CD4-positive, alpha-beta memory T cell (primary cell): ENCODE measurements around the gene VRTN. TPM values are rescaled to one million over a fixed set of nuclear protein-coding genes. Genes with fewer than 3 reads are reported as not detected.

Experiments used
- CTCF ChIA-PET: fragments of 350-600 bp; sonication (Branson Sonifier 250); formaldehyde crosslinking; loops from one replicate; lab custom pipeline; 2021; ENCODE audit warnings: inconsistent platforms; ENCODE audit not compliant: partially characterized antibody; lab: Charles Lee
- POLR2A ChIA-PET: fragments of 350-600 bp; sonication (Branson Sonifier 250); formaldehyde crosslinking; loops from one replicate; lab custom pipeline; 2021; ENCODE audit not compliant: partially characterized antibody; lab: Charles Lee
- DNase-seq, 5 donors: peaks; one replicate each; pipeline versions ENCODE4 v3.0.0 to v3.0.0-alpha.2; 2020 to 2022; ENCODE audit warnings: mixed read lengths in 1 of 5
- H3K27ac ChIP-seq: one replicate; pipeline ENCODE4 v1.7.0; 2013; ENCODE audit warnings: low read depth, low read length
- H3K27me3 ChIP-seq: 2 replicates; pipeline ENCODE4 v1.7.0; 2013; ENCODE audit warnings: mild to moderate bottlenecking, low read length, moderate library complexity; ENCODE audit not compliant: insufficient read depth
- H3K36me3 ChIP-seq: 2 replicates; pipeline ENCODE4 v1.7.0; 2013; ENCODE audit warnings: mild to moderate bottlenecking, low read length, moderate library complexity; ENCODE audit not compliant: insufficient read depth
- H3K4me1 ChIP-seq: 2 replicates; pipeline ENCODE4 v1.7.0; 2013; ENCODE audit warnings: mild to moderate bottlenecking, low read length, moderate library complexity; ENCODE audit not compliant: insufficient read depth
- H3K4me3 ChIP-seq, 2 donors: one replicate each; pipeline ENCODE4 v1.7.0; 2013; ENCODE audit warnings: low read length in 2 of 2, mild to moderate bottlenecking in 1 of 2
- H3K9me3 ChIP-seq, 2 donors: one replicate each; pipeline ENCODE4 v1.7.0; 2013; ENCODE audit warnings: low read length in 2 of 2, control low read depth in 1 of 2; ENCODE audit not compliant: control insufficient read depth in 1 of 2
- H3K27ac Mint-ChIP-seq, 7 donors: one replicate each; pipeline ENCODE4 v1.8.0; 2020 to 2021; ENCODE audit warnings: mixed read lengths in 7 of 7, mild to moderate bottlenecking in 6 of 7, inconsistent platforms in 3 of 7, moderate library complexity in 3 of 7
- H3K27me3 Mint-ChIP-seq, 2 donors: one replicate each; pipeline ENCODE4 v1.8.0; 2020 to 2021; ENCODE audit warnings: mixed read lengths in 2 of 2
- H3K36me3 Mint-ChIP-seq, 2 donors: one replicate each; pipeline ENCODE4 v1.8.0; 2020 to 2021; ENCODE audit warnings: mixed read lengths in 2 of 2, inconsistent platforms in 1 of 2, mild to moderate bottlenecking in 1 of 2
- H3K4me1 Mint-ChIP-seq, 4 donors: one replicate each; pipeline ENCODE4 v1.8.0; 2020 to 2021; ENCODE audit warnings: mixed read lengths in 4 of 4, mild to moderate bottlenecking in 1 of 4
- H3K4me3 Mint-ChIP-seq, 8 donors: one replicate each; pipeline ENCODE4 v1.8.0; 2020 to 2021; ENCODE audit warnings: mixed read lengths in 8 of 8, mild to moderate bottlenecking in 7 of 8, moderate library complexity in 6 of 8, inconsistent platforms in 3 of 8
- H3K9me3 Mint-ChIP-seq, 8 donors: one replicate each; pipeline ENCODE4 v1.8.0; 2020 to 2021; ENCODE audit warnings: mixed read lengths in 8 of 8, mild to moderate bottlenecking in 5 of 8, inconsistent platforms in 3 of 8, moderate library complexity in 1 of 8
- intact Hi-C: fragments of 100-400 bp; cut with micrococcal nuclease; formaldehyde crosslinking; loops from one replicate; pipeline ENCODE4 v1.15.1; 2023
- polyA plus RNA-seq, 2 donors: library from polyadenylated mRNA; unstranded; fragments of 300-500 nt; fragmentation: Illumina TruSeq; gene quantifications; one replicate each; pipeline ENCODE4 v1.2.3, GENCODE V29; 2021
- total RNA-seq, 2 experiments: library from RNA; stranded (reverse); gene quantifications; one replicate each; pipeline ENCODE4 v1.2.3, GENCODE V29; 2021

VRTN gene
- total and polyA plus RNA-seq, 4 experiments from 2014 or later = not detected

GRCh38 chr14:74400031-74400685 is 51.9 kb downstream of the VRTN start:
- H3K27ac Mint-ChIP-seq = peak overlapping the region in 2 of 7 donors; percentile 32 to 42
- H3K4me1 ChIP-seq = peaks cover 26% of the 10 kb centered on the region
- no peaks in the 10 kb centered on the region for H3K36me3 ChIP-seq
- peaks cover 3 to 4% of the 10 kb centered on the region in 2 donors for H3K27me3 Mint-ChIP-seq
- H3K27me3 ChIP-seq = no peaks in the 10 kb centered on the region
- peak overlapping the region in 4 of 8 donors; percentile 5 to 30 (median 16) for H3K4me3 Mint-ChIP-seq
- H3K36me3 Mint-ChIP-seq = no peaks in the 10 kb centered on the region
- ChIA-PET CTCF (no interaction called here), POLR2A (no interaction called here)
- H3K4me3 ChIP-seq = no peak overlapping the region
- DNase-seq = no peak
- H3K27ac ChIP-seq = no peak overlapping the region
- no peaks in the 10 kb centered on the region for H3K9me3 ChIP-seq
- no peaks in the 10 kb centered on the region for H3K9me3 Mint-ChIP-seq
- intact Hi-C loops = no loop called here
- H3K4me1 Mint-ChIP-seq = peaks cover 16 to 35% (median 21%) of the 10 kb centered on the region in 4 donors

- no peaks in the 10 kb centered on the region for H3K27me3 ChIP-seq
- H3K4me3 Mint-ChIP-seq = peak overlapping the region in 7 of 8 donors; percentile 68 to 83 (median 79)
- H3K36me3 Mint-ChIP-seq = no peaks in the 10 kb centered on the region
- DNase-seq = no peak
- H3K4me1 Mint-ChIP-seq = peaks cover 16 to 35% (median 21%) of the 10 kb centered on the region in 4 donors
- H3K9me3 ChIP-seq = no peaks in the 10 kb centered on the region
- H3K4me3 ChIP-seq = peak overlapping the region in 1 of 2 donors; percentile 13
- ChIA-PET POLR2A (no interaction called here), CTCF (no interaction called here)
- no peaks in the 10 kb centered on the region for H3K9me3 Mint-ChIP-seq
- peaks cover 3 to 4% of the 10 kb centered on the region in 2 donors for H3K27me3 Mint-ChIP-seq
- no peaks in the 10 kb centered on the region for H3K36me3 ChIP-seq
- H3K27ac Mint-ChIP-seq = peak overlapping the region; percentile 56 to 89 (median 84)
- intact Hi-C loops = no loop called here
- H3K4me1 ChIP-seq = peaks cover 26% of the 10 kb centered on the region
- H3K27ac ChIP-seq = peak overlapping the region; percentile 34
Measured at GRCh38 chr14:74400919-74401503, 52.7 kb downstream of the VRTN start.

GRCh38 chr14:74401504-74402241 is 53.4 kb downstream of the VRTN start:
- peak overlapping the region; percentile 59 to 89 (median 84) for H3K27ac Mint-ChIP-seq
- Histone ChIP-seq H3K27ac (peak overlapping the region; percentile 34), H3K9me3 (no peaks in the 10 kb centered on the region), H3K4me3 (peak overlapping the region in 1 of 2 donors; percentile 13), H3K36me3 (no peaks in the 10 kb centered on the region), H3K27me3 (no peaks in the 10 kb centered on the region), H3K4me1 (peaks cover 26% of the 10 kb centered on the region)
- H3K36me3 Mint-ChIP-seq = no peaks in the 10 kb centered on the region
- peaks cover 3% of the 10 kb centered on the region in 2 donors for H3K27me3 Mint-ChIP-seq
- H3K4me1 Mint-ChIP-seq = peaks cover 16 to 35% (median 21%) of the 10 kb centered on the region in 4 donors
- ChIA-PET CTCF (no interaction called here), POLR2A (no interaction called here)
- intact Hi-C loops = no loop called here
- peak overlapping the region in 7 of 8 donors; percentile 68 to 83 (median 79) for H3K4me3 Mint-ChIP-seq
- no peaks in the 10 kb centered on the region for H3K9me3 Mint-ChIP-seq
- peak; percentile 52 to 82 (median 65) for DNase-seq

GRCh38 chr14:74402401-74403251 is 54.4 kb downstream of the VRTN start:
- peaks cover 16 to 35% (median 21%) of the 10 kb centered on the region in 4 donors for H3K4me1 Mint-ChIP-seq
- H3K9me3 Mint-ChIP-seq = no peaks in the 10 kb centered on the region
- Histone ChIP-seq H3K9me3 (no peaks in the 10 kb centered on the region), H3K4me3 (no peak overlapping the region), H3K36me3 (no peaks in the 10 kb centered on the region), H3K4me1 (peaks cover 26% of the 10 kb centered on the region), H3K27ac (no peak overlapping the region), H3K27me3 (no peaks in the 10 kb centered on the region)
- ChIA-PET POLR2A (no interaction called here), CTCF (no interaction called here)
- intact Hi-C loops = no loop called here
- DNase-seq = no peak
- peaks cover 0 to 2% of the 10 kb centered on the region in 2 donors for H3K27me3 Mint-ChIP-seq
- H3K27ac Mint-ChIP-seq = peak overlapping the region in 2 of 7 donors; percentile 78 to 89
- no peaks in the 10 kb centered on the region for H3K36me3 Mint-ChIP-seq
- peak overlapping the region in 3 of 8 donors; percentile 27 to 83 (median 80) for H3K4me3 Mint-ChIP-seq

GRCh38 chr14:74403619-74404417 is 55.5 kb downstream of the VRTN start:
- intact Hi-C loops = no loop called here
- Histone ChIP-seq H3K27me3 (no peaks in the 10 kb centered on the region), H3K4me3 (no peak overlapping the region), H3K9me3 (no peaks in the 10 kb centered on the region), H3K36me3 (no peaks in the 10 kb centered on the region), H3K4me1 (peaks cover 26% of the 10 kb centered on the region), H3K27ac (no peak overlapping the region)
- ChIA-PET CTCF (no interaction called here), POLR2A (no interaction called here)
- Mint-ChIP-seq H3K4me3 (no peak overlapping the region), H3K4me1 (peaks cover 16 to 35% (median 21%) of the 10 kb centered on the region in 4 donors), H3K9me3 (no peaks in the 10 kb centered on the region), H3K27ac (peak overlapping the region in 2 of 7 donors; percentile 8 to 11), H3K36me3 (no peaks in the 10 kb centered on the region), H3K27me3 (peaks cover 0 to 2% of the 10 kb centered on the region in 2 donors)
- DNase-seq = no peak

GRCh38 chr14:74404435-74404834 is 56.2 kb downstream of the VRTN start:
- Histone ChIP-seq H3K27me3 (no peaks in the 10 kb centered on the region), H3K9me3 (no peaks in the 10 kb centered on the region), H3K4me1 (peaks cover 26% of the 10 kb centered on the region), H3K36me3 (no peaks in the 10 kb centered on the region), H3K4me3 (no peak overlapping the region), H3K27ac (no peak overlapping the region)
- Mint-ChIP-seq H3K4me3 (no peak overlapping the region), H3K4me1 (peaks cover 16 to 32% (median 21%) of the 10 kb centered on the region in 4 donors), H3K27me3 (peaks cover 0 to 2% of the 10 kb centered on the region in 2 donors), H3K36me3 (no peaks in the 10 kb centered on the region), H3K27ac (peak overlapping the region in 1 of 7 donors; percentile 8), H3K9me3 (no peaks in the 10 kb centered on the region)
- intact Hi-C loops = no loop called here
- ChIA-PET POLR2A (no interaction called here), CTCF (no interaction called here)
- no peak for DNase-seq
